Osteocyte (in vitro differentiated cells): ENCODE data around the gene PCLO. TPM values are rescaled to one million over a fixed set of nuclear protein-coding genes. Genes with fewer than 3 reads are reported as not detected.
"Not testable (repeated sequence)": the region's sequence is repeated elsewhere in the genome, so short reads cannot be mapped to it uniquely, and the experiment has no call there.

Source experiments
- DNase-seq: peaks from one replicate; pipeline ENCODE4 v3.0.0; 2021; ENCODE audit warnings: mixed read lengths; ENCODE audit not compliant: unreplicated experiment; ENCODE audit errors: extremely low spot score
- H3K27ac Mint-ChIP-seq: one replicate; pipeline ENCODE4 v1.8.0; 2021; ENCODE audit warnings: mild to moderate bottlenecking, mixed read lengths; ENCODE audit not compliant: unreplicated experiment
- H3K27me3 Mint-ChIP-seq: one replicate; pipeline ENCODE4 v1.8.0; 2021; ENCODE audit warnings: mixed read lengths; ENCODE audit not compliant: unreplicated experiment
- H3K36me3 Mint-ChIP-seq: one replicate; pipeline ENCODE4 v1.8.0; 2021; ENCODE audit warnings: mixed read lengths; ENCODE audit not compliant: unreplicated experiment
- H3K4me1 Mint-ChIP-seq: one replicate; pipeline ENCODE4 v1.8.0; 2021; ENCODE audit warnings: mixed read lengths; ENCODE audit not compliant: unreplicated experiment
- H3K4me3 Mint-ChIP-seq: one replicate; pipeline ENCODE4 v1.8.0; 2021; ENCODE audit warnings: mild to moderate bottlenecking, moderate library complexity, mixed read lengths; ENCODE audit not compliant: unreplicated experiment
- H3K9me3 Mint-ChIP-seq: one replicate; pipeline ENCODE4 v1.8.0; 2021; ENCODE audit warnings: mixed read lengths; ENCODE audit not compliant: unreplicated experiment
- total RNA-seq: library from RNA; stranded (reverse); gene quantifications from 2 replicates; pipeline ENCODE4 v1.2.1, GENCODE V29; 2021
- TF ChIP-seq, protein P1 (sequence below): fragments of 200-600 bp; sonication (generic); IDR thresholded peaks from 2 replicates; pipeline ENCODE4 v1.5.0; 2021; ENCODE audit warnings: antibody characterized with exemption, mild to moderate bottlenecking, moderate library complexity

Gene PCLO
- total RNA-seq, 1 donor from 2014 or later = 1.4 TPM

DNA sequence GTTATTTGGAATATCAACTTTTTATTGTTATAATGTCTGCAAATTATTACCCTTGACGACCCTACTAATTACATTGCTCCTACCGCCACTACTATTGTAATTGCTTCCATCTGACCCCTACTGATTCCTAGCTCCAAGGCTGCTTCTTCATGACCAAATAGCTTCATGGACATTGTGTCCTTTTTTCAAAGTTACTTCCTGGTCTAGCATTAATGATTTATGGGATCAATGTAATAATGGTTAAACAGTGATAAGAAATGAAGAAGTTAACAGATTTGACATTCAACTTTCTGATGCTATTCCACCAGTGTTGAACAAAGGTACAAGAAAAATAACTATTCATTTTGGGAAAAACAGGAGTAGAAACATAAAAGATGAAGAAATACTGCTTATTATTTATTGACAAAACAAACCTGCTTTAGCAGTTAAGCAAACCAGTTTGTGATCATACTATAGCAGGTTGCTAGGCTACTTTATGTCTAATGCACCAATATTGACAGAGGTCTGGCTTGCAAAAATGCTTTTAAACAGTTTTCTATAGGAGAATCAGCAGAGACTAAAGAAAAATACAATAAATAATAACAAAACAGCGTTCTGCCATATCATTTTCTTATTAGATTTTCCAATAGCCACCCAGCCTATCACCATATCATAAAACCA is 125.8 kb downstream of the PCLO start:
- DNase-seq = no peak
- TF ChIP-seq, protein P1, sequence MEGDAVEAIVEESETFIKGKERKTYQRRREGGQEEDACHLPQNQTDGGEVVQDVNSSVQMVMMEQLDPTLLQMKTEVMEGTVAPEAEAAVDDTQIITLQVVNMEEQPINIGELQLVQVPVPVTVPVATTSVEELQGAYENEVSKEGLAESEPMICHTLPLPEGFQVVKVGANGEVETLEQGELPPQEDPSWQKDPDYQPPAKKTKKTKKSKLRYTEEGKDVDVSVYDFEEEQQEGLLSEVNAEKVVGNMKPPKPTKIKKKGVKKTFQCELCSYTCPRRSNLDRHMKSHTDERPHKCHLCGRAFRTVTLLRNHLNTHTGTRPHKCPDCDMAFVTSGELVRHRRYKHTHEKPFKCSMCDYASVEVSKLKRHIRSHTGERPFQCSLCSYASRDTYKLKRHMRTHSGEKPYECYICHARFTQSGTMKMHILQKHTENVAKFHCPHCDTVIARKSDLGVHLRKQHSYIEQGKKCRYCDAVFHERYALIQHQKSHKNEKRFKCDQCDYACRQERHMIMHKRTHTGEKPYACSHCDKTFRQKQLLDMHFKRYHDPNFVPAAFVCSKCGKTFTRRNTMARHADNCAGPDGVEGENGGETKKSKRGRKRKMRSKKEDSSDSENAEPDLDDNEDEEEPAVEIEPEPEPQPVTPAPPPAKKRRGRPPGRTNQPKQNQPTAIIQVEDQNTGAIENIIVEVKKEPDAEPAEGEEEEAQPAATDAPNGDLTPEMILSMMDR = no peak
- no peaks in the 10 kb centered on the region for H3K4me1 Mint-ChIP-seq
- no peak overlapping the region for H3K27ac Mint-ChIP-seq
- H3K36me3 Mint-ChIP-seq = no peaks in the 10 kb centered on the region
- no peaks in the 10 kb centered on the region for H3K9me3 Mint-ChIP-seq
- H3K27me3 Mint-ChIP-seq = no peaks in the 10 kb centered on the region
- no peak overlapping the region for H3K4me3 Mint-ChIP-seq

DNA sequence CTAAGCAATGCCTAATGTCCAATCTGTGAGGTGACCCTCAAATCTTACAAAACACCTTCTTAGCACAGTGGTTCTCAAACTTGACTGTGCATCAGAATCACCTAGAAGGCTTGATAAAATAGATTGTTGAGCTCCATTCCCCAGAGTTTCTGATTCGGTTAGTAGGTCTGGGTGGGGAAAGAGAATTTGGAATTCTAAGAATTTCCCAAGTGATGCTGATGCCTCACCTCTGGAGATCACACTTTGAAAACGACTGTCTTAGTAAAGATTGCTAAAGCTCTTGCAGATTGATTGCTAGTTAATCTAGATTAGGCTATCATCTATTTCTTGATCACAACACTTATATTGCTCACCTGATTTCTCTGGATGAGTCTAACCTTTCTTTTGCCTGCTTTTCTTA is 126.6 kb downstream of the PCLO start:
- DNase-seq = no peak
- H3K4me3 Mint-ChIP-seq = no peak overlapping the region
- no peaks in the 10 kb centered on the region for H3K27me3 Mint-ChIP-seq
- no peaks in the 10 kb centered on the region for H3K36me3 Mint-ChIP-seq
- H3K27ac Mint-ChIP-seq = no peak overlapping the region
- no peaks in the 10 kb centered on the region for H3K4me1 Mint-ChIP-seq
- TF ChIP-seq, protein P1 = no peak
- no peaks in the 10 kb centered on the region for H3K9me3 Mint-ChIP-seq

DNA sequence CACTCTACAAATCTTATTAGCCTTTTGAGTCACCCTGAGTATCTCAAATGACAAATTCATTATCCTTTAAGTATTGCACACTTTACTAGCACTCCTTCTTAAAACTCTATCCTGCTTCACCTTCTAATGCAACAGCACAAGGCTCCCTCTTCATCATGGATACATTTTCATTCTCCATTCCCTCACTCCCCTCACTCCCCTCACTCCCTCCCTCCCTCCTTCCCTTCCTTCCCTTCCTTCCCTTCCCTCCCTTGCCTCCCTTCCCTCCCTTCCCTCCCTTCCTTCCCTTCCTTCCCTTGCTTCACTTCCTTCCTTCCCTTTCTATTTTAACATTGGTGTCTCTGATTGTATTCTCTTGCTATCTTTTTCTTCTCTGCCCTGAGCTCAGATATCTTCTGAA is 130.5 kb downstream of the PCLO start:
- TF ChIP-seq, protein P1 = no peak
- Mint-ChIP-seq H3K4me1 (no peaks in the 10 kb centered on the region), H3K36me3 (no peaks in the 10 kb centered on the region), H3K27me3 (no peaks in the 10 kb centered on the region), H3K27ac (no peak overlapping the region), H3K4me3 (no peak overlapping the region), H3K9me3 (no peaks in the 10 kb centered on the region)
- DNase-seq = no peak

DNA sequence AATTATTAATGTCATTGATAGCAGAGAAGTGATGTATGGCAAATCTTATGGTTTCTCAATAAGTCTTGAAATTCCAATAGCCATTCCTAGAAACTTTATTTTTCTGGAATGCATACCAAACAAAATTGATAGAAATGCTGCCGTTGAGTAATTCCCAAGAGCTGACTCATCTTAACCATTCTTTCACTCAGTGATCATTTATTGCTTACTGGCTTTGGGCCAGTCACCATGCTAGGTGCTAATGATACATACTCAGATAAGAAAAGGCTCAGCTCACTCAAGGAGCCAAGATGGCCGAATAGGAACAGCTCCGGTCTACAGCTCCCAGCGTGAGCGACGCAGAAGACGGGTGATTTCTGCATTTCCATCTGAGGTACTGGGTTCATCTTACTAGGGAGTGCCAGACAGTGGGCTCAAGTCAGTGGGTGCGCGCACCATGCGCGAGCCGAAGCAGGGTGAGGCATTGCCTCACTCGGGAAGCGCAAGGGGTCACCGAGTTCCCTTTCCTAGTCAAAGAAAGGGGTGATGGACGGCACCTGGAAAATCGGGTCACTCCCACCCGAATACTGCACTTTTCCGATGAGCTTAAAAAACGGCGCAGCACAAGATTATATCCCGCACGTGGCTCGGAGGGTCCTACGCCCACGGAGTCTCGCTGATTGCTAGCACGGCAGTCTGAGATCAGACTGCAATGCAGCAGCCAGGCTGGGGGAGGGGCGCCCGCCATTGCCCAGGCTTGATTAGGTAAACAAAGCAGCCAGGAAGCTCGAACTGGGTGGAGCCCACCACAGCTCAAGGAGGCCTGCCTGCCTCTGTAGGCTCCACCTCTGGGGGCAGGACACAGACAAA is 138.6 kb downstream of the PCLO start:
- not testable (repeated sequence) for H3K27ac Mint-ChIP-seq, DNase-seq, H3K4me3 Mint-ChIP-seq, H3K36me3 Mint-ChIP-seq, H3K4me1 Mint-ChIP-seq, H3K27me3 Mint-ChIP-seq
- peaks cover 13% of the 10 kb centered on the region for H3K9me3 Mint-ChIP-seq

DNA sequence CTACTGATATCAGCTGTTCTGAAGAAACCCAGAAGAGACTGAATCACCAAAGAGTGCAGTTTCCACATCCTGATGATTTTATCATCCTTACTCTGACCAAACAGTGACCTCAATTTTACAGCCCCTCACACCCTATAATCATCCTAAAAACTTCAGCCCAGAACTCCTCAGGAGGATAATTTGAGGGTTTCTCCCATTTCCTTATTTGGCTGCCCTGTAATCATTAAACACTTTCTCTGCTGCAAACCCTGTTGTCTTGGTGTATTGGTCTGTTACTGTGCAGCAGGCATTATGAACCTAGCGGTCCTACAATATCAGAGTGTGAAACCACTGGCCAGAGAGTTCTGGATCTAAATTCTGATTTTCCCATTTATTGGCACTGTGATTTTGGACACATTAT is 141.7 kb downstream of the PCLO start:
- H3K27me3 Mint-ChIP-seq = no peaks in the 10 kb centered on the region
- no peaks in the 10 kb centered on the region for H3K4me1 Mint-ChIP-seq
- no peak overlapping the region for H3K4me3 Mint-ChIP-seq
- TF ChIP-seq, protein P1 = no peak
- no peak for DNase-seq
- no peaks in the 10 kb centered on the region for H3K36me3 Mint-ChIP-seq
- peaks cover 13% of the 10 kb centered on the region for H3K9me3 Mint-ChIP-seq
- no peak overlapping the region for H3K27ac Mint-ChIP-seq
